ENCODE measurements around the gene ACMSD. TPM values are rescaled to one million over a fixed set of nuclear protein-coding genes. Genes with fewer than 3 reads are reported as not detected.

Gene ACMSD
- polyA plus RNA-seq, 1 donor from 2014 or later = not detected

DNA sequence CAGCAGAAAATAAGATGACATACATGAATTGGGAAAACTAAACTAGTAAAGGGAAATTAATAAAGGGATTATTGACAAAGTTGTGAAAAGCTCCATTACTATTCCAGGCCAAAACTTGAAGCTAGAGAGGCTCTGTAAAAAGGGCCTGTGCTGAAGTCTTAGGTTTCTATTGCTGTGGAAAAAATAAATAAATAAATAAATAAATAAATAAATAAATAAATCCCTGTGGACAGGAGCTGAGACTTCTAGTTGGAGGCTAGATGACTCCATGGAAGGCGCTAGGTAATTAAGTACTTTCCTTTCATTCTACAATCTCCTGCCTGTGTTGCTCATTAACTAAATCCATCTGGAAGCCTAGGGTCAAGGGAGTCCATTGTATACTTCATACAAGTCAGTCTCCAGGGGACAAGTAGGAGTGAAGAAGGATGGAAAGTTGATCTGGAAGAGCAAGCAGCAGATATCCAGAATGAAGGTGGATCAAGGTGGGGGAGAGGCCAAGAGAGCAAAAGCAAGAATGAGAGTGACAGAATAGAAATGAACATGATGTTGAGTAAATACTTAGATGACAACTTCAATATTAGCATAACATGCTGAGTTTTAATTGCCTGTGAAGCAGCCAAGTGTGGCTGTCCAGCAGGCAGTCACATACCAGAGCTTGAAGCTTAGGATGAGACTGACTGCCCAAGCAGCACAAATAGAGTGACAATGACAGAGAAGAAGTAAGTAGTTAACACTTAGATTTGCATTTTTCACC lies 54.0 kb downstream of the ACMSD start:
- H3K9me2 ChIP-seq (ENCODE audit: insufficient read depth, low read length) = no peaks in the 10 kb centered on the region
- no peak for TF ChIP-seq TAF1 (IDR thresholded peaks at IDR 0.05; ENCODE audit: low read depth)
- no peak for TF ChIP-seq MXI1 (conservative IDR thresholded peaks at IDR 0.05; ENCODE audit: poor library complexity, severe bottlenecking)
- TF ChIP-seq SMC3 (conservative IDR thresholded peaks at IDR 0.05; ENCODE audit: poor library complexity) = no peak
- no peak for TF ChIP-seq EP300 (conservative IDR thresholded peaks at IDR 0.05; ENCODE audit: poor library complexity, severe bottlenecking)
- TF ChIP-seq, protein P1, sequence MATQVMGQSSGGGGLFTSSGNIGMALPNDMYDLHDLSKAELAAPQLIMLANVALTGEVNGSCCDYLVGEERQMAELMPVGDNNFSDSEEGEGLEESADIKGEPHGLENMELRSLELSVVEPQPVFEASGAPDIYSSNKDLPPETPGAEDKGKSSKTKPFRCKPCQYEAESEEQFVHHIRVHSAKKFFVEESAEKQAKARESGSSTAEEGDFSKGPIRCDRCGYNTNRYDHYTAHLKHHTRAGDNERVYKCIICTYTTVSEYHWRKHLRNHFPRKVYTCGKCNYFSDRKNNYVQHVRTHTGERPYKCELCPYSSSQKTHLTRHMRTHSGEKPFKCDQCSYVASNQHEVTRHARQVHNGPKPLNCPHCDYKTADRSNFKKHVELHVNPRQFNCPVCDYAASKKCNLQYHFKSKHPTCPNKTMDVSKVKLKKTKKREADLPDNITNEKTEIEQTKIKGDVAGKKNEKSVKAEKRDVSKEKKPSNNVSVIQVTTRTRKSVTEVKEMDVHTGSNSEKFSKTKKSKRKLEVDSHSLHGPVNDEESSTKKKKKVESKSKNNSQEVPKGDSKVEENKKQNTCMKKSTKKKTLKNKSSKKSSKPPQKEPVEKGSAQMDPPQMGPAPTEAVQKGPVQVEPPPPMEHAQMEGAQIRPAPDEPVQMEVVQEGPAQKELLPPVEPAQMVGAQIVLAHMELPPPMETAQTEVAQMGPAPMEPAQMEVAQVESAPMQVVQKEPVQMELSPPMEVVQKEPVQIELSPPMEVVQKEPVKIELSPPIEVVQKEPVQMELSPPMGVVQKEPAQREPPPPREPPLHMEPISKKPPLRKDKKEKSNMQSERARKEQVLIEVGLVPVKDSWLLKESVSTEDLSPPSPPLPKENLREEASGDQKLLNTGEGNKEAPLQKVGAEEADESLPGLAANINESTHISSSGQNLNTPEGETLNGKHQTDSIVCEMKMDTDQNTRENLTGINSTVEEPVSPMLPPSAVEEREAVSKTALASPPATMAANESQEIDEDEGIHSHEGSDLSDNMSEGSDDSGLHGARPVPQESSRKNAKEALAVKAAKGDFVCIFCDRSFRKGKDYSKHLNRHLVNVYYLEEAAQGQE (IDR thresholded peaks at IDR 0.05; ENCODE audit: borderline replicate concordance) = no peak
- TF ChIP-seq RAD21 (conservative IDR thresholded peaks at IDR 0.05) = no peak
- no peak for TF ChIP-seq POLR2AphosphoS5 (IDR thresholded peaks at IDR 0.05)
- TF ChIP-seq, protein P2, sequence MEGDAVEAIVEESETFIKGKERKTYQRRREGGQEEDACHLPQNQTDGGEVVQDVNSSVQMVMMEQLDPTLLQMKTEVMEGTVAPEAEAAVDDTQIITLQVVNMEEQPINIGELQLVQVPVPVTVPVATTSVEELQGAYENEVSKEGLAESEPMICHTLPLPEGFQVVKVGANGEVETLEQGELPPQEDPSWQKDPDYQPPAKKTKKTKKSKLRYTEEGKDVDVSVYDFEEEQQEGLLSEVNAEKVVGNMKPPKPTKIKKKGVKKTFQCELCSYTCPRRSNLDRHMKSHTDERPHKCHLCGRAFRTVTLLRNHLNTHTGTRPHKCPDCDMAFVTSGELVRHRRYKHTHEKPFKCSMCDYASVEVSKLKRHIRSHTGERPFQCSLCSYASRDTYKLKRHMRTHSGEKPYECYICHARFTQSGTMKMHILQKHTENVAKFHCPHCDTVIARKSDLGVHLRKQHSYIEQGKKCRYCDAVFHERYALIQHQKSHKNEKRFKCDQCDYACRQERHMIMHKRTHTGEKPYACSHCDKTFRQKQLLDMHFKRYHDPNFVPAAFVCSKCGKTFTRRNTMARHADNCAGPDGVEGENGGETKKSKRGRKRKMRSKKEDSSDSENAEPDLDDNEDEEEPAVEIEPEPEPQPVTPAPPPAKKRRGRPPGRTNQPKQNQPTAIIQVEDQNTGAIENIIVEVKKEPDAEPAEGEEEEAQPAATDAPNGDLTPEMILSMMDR (IDR thresholded peaks at IDR 0.05; ENCODE audit: poor library complexity, severe bottlenecking) = no peak
- TF ChIP-seq EZH2 (IDR thresholded peaks at IDR 0.05; ENCODE audit: borderline replicate concordance, insufficient read depth, low read length, poor library complexity, severe bottlenecking) = no peak

DNA sequence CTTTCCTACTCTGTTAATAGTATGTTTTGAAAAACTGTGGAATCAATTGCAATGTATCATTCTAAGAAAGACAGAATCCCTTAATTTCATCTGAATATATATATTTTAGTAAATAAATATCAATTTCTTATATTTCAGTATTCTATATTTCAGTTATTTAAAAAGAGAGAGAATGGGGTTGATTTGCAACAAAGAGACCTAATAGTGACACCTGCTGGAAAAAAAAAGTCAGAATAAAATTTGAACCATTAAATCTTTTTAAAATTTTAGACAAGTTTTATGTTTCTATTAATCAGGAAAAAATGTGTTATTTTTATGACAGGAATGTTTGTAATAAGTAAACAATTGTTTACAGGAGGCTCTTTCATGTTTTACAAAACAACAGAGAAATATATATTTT lies 59.5 kb downstream of the ACMSD start:
- H4K20me1 ChIP-seq (ENCODE audit: insufficient read depth) = no peaks in the 10 kb centered on the region
- no peak overlapping the region for H3K4me2 ChIP-seq (ENCODE audit: low read length)
- no peak overlapping the region for H2AFZ ChIP-seq (ENCODE audit: low read depth, low read length)
- H3K9ac ChIP-seq (ENCODE audit: low read length) = no peak overlapping the region
- H3K4me3 ChIP-seq (ENCODE audit: low read length) = no peak overlapping the region
- H3F3A ChIP-seq (ENCODE audit: insufficient read depth, low read length, poor library complexity, severe bottlenecking) = no peaks in the 10 kb centered on the region
- H3K36me3 ChIP-seq (ENCODE audit: insufficient read depth, low read length) = no peaks in the 10 kb centered on the region
- no peaks in the 10 kb centered on the region for H3K27me3 ChIP-seq (ENCODE audit: insufficient read depth, low read depth, low read length)
- TF ChIP-seq, protein P1 (IDR thresholded peaks at IDR 0.05; ENCODE audit: borderline replicate concordance) = no peak
- TF ChIP-seq SMC3 (conservative IDR thresholded peaks at IDR 0.05; ENCODE audit: poor library complexity) (peak; percentile 80), TAF1 (IDR thresholded peaks at IDR 0.05; ENCODE audit: low read depth) (no peak), RAD21 (conservative IDR thresholded peaks at IDR 0.05) (peak; percentile 74), EP300 (conservative IDR thresholded peaks at IDR 0.05; ENCODE audit: poor library complexity, severe bottlenecking) (no peak), MXI1 (conservative IDR thresholded peaks at IDR 0.05; ENCODE audit: poor library complexity, severe bottlenecking) (no peak)
- TF ChIP-seq, protein P2 (IDR thresholded peaks at IDR 0.05; ENCODE audit: poor library complexity, severe bottlenecking) = peak; percentile 65
- H3K79me2 ChIP-seq (replicated peaks; ENCODE audit: insufficient read depth, low read length) = no peaks in the 10 kb centered on the region
- H3K9me2 ChIP-seq (ENCODE audit: insufficient read depth, low read length) = no peaks in the 10 kb centered on the region
- H3K27ac ChIP-seq (ENCODE audit: low read length) = no peak overlapping the region
- H3K9me3 ChIP-seq (ENCODE audit: low read length) = no peaks in the 10 kb centered on the region

More for the DNA sequence above, 54.0 kb downstream of the ACMSD start:
- no peaks in the 10 kb centered on the region for H3K79me2 ChIP-seq (replicated peaks; ENCODE audit: insufficient read depth, low read length)
- no peaks in the 10 kb centered on the region for H4K20me1 ChIP-seq (ENCODE audit: insufficient read depth)
- no peak overlapping the region for H2AFZ ChIP-seq (ENCODE audit: low read depth, low read length)
- no peak overlapping the region for H3K9ac ChIP-seq (ENCODE audit: low read length)
- no peak overlapping the region for H3K4me3 ChIP-seq (ENCODE audit: low read length)
- no peaks in the 10 kb centered on the region for H3K9me3 ChIP-seq (ENCODE audit: low read length)
- no peaks in the 10 kb centered on the region for H3F3A ChIP-seq (ENCODE audit: insufficient read depth, low read length, poor library complexity, severe bottlenecking)
- no peaks in the 10 kb centered on the region for H3K36me3 ChIP-seq (ENCODE audit: insufficient read depth, low read length)
- no peaks in the 10 kb centered on the region for H3K27me3 ChIP-seq (ENCODE audit: insufficient read depth, low read depth, low read length)
- no peak overlapping the region for H3K27ac ChIP-seq (ENCODE audit: low read length)
- H3K4me2 ChIP-seq (ENCODE audit: low read length) = no peak overlapping the region

All from neural cell (in vitro differentiated cells).